Mucosa of gallbladder (tissue), 1 donor: ENCODE data around the gene LBP. TPM values are rescaled to one million over a fixed set of nuclear protein-coding genes. Genes with fewer than 3 reads are reported as not detected.
"Not testable (repeated sequence)": the region's sequence is repeated elsewhere in the genome, so short reads cannot be mapped to it uniquely, and the experiment has no call there.

Experiments
- DNase-seq: peaks from one replicate; pipeline ENCODE4 v3.0.0-alpha.2; 2020; ENCODE audit warnings: low spot score
- total RNA-seq: library from RNA; stranded (reverse); gene quantifications from one replicate; pipeline ENCODE4 v1.2.1, GENCODE V29; 2021
- donor health status: DM: no; HTN: no; CAD: no.

The LBP gene
- total RNA-seq, 1 donor from 2014 or later: 0.55 TPM

DNA sequence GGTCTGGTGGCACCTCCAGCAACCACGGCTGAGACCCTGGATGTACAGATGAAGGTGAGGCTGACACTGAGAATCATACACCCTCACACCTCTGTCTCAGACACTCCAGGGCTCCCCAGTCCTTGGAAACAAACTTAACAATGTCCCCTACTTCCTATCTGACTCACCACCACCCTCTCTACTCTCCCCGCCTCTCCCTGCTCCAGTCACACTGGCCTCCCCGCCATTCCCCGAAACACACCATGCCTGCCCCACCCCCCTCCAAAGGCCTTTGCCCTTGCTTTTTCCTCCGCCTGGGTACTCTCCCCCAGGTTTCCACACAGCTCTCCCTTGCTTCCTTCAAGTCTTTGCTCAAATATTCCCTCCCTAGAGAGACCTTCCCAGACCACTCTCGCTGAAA, 26.1 kb upstream of the LBP start:
- DNase-seq: no peak

DNA sequence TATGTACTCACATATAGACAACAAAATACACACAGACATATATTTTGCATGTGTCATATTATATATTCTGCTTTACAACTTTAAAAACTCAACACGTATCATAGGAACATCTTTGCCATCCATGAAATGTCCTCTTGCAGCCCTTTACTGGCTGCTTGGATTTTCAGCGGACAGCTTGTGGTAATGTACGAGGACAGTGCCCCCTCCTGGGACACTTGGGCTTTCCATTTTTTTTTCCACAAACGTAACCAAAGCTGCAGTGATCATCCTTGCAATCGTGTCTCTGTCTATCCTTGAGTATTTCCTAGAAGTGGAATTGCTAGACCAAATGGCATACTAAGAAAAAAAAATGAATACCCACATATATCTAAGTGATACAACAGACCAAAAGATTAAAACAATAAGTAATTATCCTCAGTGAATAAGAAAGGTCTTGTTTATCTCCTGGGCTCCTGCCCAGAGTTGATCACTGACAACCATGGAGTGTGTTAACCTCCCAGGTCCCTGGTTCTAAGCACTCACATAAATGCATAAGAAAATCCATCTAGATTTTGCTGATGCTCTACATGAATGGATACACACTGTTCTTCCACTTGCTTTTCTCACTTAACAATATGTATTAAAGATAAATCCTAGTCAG, 24.2 kb upstream of the LBP start:
- DNase-seq: peak; percentile 42

DNA sequence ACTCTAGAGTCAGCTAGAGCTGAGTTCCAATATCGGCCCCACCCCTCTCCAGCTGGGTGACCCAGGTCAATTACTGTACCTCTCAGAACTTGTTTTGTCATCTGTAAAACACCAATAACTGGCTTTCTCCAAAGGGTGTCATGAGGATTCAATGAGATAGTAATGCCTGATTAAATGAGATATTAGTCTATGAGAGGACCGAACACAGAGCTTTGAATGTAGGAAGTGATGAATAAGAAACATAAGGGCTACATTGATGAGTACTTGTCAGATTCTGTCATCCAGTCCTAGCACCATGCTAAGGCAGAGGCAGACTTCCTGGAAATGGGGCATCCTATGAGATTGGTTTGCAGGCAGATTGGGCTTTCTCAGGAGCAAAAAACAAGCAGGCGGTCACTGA, 22.1 kb upstream of the LBP start:
- DNase-seq: no peak

DNA sequence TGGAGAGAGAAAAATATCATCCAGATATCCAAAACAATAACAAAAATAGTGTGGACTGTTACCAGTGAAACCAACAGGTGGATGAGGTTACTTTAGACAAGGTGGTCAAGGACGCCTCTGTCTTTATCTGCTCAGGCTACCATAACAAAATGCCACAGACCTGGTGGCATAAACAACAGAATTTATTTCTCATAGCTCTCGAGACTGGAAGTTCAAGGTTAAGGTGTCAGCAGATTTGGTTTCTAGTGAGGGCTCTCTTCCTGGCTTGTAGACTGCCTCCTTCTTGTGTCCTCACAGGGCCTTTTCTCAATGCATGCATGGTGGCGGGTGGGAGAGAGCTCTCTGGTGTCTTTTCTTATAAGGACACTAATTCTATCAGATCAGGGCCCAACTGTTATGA, 21.1 kb upstream of the LBP start:
- no peak for DNase-seq

DNA sequence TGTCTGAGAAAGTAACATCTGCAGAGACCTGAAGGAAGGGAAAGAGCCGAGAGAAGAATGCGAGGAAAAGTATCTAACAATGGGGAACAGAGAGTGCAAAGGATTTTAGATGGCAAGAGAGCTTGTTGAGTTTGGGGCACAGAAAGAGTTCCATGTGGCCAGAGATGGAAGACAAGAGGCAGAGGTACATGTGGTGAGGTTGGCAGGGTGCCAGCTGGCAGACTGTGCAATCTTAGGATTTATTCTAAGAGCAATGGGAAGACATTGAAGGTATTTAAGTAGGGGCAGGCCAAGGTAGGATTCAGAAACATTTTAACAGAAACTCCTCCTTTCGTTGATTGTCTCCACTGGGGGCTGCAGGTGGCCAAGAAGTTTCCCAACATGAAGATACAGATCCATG, 20.4 kb upstream of the LBP start:
- no peak for DNase-seq

DNA sequence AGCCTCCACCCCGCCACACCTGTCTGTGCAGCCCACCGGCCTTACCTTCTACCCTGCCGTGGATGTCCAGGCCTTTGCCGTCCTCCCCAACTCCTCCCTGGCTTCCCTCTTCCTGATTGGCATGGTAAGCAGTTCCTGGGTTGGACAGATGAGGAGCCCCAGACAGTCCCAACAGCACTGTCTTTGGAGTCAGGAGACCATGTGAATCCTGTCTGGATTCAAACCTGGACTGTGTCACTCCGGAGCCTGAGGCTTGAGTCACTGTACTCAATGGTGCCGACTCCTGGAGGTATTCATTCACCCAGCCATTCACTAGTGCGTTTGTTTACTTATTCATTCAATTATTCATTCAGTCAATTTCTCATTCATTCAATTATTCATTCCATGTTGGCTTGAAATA, 20.0 kb upstream of the LBP start:
- DNase-seq: no peak

DNA sequence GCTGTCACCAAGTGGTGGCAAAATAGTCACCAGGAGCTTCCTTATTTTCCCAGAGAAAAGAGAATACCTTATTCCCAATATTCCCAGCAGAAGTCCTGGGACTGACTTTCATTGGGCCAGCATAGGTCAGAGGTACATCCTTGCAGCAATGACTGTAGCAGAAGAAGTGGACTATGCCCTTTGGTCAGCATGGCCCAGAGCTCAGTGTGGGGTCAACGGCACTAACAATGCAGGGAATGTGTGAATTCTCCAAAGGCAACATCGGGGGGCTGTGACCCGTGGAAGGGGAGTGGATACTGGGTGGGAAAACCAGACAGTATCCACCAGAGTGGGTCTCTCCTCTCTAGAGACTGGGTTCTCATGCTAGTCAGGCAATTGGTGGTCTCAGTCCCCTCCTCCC, 15.6 kb upstream of the LBP start:
- DNase-seq: no peak

DNA sequence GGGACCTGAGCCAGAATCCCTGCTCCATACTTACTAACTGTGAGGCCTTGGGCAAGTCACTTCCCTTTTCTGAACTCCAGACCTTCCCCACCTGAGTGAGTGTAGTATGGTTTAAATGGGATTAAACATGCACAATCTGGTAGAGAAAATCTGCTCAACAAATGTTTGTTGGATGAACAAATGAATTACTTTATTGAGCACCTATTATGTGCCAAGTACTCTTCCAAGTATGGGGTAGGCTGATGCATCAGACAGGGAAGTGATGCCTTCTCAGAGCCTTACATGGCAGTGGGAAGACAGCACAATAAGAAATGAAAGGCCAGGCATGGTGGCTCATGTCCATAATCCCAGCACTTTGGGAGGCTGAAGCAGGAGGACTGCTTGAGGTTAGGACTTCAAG, 15.0 kb upstream of the LBP start:
- DNase-seq: no peak

DNA sequence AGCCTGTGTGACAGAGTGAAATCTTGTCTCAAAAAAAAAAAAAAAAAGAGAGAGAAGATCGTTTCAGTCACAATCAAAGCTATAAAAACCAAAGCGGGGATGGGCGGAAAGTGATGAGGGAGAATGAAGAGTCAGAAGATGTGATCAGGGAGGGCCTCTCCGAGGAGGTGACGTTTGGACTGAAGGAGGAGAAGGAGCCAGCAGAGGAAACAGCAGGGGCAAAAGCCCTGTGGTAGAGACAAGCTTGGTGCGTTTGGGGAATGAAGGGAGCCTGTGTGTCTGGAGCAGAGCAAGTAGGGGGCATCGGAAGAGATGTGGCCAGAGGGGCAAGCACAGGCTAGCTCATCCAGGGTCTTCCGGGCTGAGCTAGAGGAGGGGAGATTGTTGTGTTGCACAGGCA, 14.5 kb upstream of the LBP start:
- no peak for DNase-seq

DNA sequence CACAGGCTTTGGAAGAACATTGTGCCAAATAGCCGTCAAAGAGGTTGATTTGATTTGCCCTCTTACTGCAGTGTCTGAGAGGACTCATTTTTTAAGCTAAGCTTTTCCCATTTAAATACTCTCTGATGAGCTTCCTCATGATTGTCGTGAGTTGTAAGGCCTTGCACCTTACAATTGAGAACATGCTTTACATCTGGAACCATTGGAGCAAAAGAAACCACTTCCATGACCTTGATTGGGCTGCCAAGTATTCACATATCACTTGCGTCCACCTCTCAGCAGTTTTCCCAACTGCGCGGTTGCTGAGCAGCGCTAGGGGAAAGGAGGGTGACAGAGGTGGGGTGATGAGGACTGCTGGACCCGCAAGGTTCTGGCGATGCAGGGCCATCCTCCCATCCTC, 12.3 kb upstream of the LBP start:
- DNase-seq: no peak

DNA sequence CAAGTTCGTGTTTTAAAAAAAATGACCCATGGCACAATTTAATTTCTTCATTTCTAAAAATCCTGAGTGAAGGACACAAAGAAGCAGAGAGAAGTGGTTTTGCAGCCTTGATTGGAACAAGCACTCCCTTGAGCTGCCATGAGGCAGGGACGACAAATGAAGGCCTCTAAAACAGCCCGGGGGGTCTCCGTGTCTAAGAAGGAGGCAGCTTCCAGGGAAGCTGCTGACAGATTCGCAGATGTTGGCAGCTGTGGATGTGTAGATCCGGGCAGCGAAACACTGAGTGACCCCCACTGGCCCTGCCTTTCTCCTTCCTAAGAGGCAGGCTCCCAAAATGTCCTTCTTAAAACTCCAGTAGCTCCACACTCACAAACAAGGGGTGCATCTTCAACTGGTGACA, 9.6 kb upstream of the LBP start:
- no peak for DNase-seq

DNA sequence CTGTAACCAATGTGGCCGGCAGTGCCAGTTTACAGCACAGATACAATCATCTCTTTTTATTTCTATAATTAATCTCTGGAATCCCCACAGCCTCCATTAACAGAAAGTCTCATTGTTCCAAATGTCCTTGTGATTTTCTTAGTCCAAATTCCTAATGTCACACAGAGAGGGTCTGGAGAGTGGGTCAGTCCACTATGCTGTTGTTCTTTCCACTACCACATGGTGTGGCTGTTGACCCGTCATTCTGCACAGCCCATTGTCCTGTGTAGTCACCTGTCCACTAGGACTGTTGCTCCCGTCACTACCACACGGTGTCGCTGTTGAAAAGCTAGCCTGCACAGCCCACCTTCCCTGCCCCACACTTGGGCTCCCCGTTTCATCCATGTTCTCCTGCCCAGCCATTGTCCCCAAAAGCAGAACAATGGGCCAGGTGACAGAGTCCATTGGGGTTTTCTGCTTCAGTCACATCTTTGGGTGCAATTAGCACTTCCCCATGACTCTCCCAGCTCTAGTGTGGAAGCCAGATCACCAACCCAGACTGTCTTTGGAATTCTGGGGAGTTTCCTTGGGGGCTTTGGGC, 8.6 kb upstream of the LBP start:
- no peak for DNase-seq

DNA sequence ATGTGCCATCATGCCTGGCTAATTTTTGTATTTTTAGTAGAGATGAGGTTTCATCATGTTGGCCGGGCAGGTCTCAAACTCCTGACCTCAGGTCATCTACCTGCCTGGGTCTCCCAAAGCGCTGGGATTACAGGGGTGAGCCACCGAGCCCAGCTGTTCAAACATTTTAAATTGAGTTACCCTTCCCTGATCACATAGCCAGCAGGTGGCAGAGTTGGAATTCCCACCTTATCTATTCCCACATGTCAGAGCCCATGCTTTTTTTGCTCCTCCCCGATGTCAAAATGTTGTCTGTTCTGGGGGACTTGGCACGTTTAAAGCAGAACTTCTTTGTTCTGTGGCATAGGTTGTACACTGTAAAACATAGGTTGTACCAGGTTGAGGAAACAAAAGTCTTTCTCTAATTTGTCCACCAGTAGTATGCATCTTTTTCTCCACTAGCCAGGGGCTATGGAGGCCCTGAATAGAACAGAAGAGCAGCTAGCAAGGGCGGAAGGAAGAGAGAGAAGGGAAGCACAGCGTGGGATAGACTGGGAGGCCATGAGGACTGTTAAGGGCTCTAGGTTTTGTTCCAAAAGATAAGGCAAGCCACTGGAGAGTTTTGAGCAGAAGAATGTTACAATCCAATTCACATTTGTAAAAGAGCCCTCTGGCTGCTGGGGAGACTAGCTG, 7.3 kb upstream of the LBP start:
- DNase-seq: no peak

DNA sequence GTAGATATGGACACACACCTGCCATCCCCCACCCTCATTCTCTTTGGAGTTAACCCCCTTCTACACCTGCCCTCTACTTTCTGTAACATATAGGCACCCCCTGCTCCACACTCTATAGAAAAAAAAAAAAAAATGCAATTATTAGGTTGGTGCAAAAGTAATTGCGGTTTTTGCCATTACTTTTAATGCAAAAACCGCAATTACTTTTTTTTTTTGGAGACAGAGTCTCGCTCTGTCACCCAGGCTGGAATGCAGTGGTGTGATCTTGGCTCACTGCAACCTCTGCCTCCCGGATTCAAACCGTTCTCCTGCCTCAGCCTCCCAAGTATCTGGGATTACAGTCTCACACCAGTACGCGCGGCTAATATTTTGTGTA, 6.8 kb upstream of the LBP start:
- not testable (repeated sequence) for DNase-seq

DNA sequence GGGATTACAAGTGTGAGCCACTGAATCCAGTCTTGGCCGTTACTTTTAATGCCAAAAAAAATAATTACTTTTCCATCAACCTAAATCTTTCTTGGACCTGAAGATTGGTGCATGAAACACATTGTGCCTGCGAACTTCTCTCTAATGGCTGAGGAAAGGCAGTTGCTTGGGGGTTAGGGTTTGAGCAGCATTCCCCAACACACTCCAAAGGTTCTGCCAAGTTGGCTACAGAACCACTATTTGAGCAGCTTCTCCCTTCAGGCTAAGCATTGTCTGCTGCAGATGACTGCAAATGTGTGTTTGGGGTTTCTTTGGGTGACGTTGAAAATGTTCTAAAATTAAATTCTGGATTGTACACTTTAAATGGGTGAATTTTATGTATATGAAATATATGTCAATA, 6.3 kb upstream of the LBP start:
- no peak for DNase-seq

DNA sequence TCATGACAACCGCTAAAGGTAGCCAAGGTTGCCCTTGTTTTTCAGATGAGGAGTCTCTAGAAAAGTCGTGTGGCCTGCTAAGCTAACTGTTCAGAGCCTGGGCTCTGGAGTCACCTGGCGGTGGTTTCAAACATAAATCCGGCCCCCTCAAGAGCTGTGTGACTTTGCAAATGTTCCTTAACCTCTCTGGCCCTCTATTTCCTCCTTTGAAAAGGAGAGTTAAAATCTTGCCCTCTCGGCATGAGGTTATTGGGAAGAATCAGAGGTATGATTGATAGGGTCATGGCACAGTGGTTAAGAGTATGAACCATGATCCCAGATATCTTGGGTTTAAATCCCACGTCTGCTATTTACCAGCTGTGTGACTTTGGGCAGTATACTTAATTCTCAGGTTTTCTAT, 5.6 kb upstream of the LBP start:
- DNase-seq: no peak

DNA sequence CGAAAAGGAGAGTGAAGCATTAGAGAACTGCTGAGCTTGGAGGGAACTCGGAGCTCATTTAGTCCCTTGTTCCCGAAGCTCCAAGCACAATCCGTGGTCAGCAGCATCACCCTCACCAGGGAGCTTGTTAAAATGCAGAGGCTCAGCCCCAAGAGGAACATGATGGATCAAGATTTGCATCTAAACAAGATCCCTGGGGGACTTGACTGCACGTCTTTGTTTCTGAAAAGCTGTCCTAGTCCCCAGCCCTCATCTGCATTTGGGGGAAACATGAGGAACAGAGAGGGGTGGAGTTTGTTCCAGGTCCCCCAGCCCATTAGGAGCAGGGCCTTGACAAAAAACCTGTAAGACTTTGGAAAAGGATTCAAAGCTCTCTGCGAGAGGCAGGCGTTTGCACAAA, 4.1 kb upstream of the LBP start:
- DNase-seq: no peak

DNA sequence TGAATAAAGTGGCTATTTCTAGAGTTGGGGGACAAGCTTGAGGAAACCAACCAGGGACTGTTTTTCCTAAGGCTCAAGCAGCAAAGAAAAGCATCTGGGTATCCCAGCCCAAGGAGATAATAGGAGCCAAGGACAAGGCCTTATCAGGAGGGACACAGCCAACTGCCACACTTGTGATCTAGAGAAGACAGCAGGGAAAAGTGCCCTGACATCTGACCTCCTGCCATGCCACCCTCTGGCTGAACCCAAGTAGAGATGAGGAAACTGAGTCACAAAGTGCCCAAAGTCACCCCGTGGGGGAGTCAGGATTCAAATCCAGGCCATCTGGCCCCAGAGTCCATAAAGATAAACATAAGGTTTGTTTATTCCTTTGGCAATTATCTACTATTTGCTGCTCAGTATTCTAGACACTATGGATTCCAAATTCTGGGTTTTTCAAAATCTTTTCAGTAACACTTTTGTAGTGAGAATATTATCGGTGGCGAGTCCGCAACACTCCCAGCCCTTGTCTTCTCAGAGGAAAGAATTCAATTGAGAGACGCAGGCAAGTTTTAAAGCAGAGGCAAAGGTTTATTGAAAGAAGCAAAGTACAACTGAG, 3.5 kb upstream of the LBP start:
- no peak for DNase-seq

DNA sequence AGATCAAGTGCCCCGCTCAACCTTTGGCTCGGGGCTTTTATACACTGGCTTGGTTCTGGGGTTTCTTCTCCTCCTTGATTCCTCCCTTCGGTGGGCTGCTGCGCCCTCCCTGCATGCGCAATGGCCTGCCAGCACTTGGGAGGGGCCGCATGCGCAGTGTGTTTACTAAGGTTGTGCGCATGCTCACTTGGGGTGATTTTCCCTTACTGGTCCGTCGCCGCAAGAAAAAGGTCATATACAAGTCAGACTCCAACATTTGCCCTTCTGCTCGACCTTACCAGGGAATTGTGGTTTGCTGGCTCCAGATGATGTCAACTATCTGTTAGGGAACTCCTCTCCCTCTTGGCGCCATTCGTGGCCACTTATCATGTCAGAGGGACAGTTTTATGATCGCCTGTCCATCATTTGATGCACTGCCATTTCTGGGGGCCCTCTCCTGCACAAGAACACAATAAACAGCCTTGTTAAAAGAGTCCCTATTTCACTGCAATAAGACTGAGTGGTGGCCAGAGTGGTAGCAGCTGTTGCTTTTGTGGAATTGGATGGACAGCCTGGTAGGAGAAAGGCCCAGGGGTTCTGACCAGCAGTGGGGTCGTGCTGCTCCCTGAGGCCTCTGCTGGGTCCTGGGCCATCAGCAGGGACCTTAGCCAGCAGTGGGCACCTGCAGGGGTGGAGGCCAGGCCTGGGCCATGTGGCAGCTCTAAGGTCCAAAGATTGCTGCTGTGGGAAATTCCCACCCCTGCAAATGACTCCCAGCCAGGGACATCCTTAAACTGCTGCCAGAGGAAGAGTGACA, 2.8 kb upstream of the LBP start:
- peak; percentile 43 for DNase-seq

DNA sequence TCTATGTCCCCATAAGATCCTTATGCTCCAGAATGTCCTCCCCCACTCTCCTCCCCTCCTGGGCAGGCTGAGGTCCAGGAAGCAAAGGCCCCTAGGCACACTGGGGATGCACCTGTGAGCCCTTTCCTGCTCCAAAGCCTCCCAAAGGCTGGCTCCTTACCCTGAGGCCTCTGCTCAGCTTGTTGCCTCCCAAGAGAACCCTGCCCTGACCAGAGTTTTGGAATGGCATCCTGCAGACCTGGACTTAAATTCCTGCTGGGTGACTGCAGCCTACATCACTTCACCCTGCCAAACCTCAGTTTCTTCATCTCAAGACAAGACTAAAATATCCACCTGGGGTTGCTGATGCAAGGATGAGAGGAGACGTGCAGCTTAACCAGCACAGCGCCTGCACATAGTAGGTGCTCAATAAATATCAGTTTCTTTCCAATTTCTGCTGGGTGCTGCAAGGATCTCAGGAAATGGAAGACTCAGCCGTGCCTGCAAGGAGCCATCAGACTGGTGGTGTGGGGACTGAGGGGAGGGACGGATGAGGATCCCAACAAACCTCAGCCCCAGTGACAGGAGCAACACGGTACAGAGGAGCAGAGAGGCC, 2.1 kb upstream of the LBP start:
- DNase-seq: no peak

DNA sequence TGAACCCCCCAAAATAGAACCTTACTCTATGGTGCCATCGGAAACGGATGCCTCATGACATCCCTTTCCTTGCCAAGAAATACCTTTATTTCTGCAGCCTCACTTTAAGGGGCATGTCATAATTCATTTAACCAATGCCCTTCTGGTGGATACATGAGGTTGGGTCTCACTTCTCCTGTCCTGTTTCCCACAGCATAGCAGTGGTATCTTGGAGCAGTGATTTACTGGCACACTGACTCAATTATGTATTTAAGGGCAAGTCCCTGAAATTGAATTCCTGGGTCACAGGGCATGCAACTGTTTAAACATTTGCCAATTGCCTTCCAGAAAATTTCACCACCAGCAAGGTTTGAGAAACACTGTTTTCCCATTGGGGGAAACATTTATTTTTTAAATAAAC, 639 bp upstream of the LBP start:
- no peak for DNase-seq

DNA sequence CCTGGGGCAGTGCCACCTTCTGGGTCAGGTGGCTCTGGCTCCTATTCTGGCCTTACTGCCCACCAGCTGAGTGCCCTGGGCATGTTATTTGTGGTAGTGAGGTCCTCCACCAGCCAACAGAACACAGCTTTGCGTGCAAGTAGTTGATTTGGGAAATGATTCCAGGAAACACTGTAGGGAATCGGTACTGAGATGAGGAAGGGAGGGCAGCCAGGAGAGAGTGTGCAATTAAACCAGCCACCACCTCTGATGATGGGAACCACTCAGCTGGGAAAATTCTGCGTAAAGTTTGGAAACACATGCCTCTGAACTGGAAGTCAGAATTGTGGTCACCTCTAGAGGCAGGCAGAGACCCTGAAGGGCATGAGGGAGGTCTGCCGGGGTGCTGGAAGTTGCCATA, 459 bp downstream of the LBP start:
- DNase-seq: no peak
